Calu3 (cell line): Measurements from ENCODE around the gene SDHA. TPM values are rescaled to one million over a fixed set of nuclear protein-coding genes. Genes with fewer than 3 reads are reported as not detected.
"Not testable (repeated sequence)": the region's sequence is repeated elsewhere in the genome, so short reads cannot be mapped to it uniquely, and the experiment has no call there.

Experiments used
- BruUV-seq: library from RNA; stranded (reverse); fragments of 400-500 nt; replicated peaks from 2 replicates; lab custom pipeline; 2021; lab: Mats Ljungman, UMichigan
- CTCF ChIA-PET: fragments of 300-600 bp; sonication (Branson Sonifier 250); formaldehyde crosslinking; loops from one replicate; lab custom pipeline; 2022; ENCODE audit warnings: antibody characterized with exemption; lab: Charles Lee
- DNase-seq: peaks from one replicate; pipeline ENCODE4 v3.0.0; 2022
- H3K27ac Mint-ChIP-seq: one replicate; pipeline ENCODE4 v1.8.0; 2022; ENCODE audit warnings: mixed read lengths; ENCODE audit not compliant: unreplicated experiment
- H3K27me3 Mint-ChIP-seq: one replicate; pipeline ENCODE4 v1.8.0; 2022; ENCODE audit warnings: mixed read lengths; ENCODE audit not compliant: unreplicated experiment
- H3K36me3 Mint-ChIP-seq: one replicate; pipeline ENCODE4 v1.8.0; 2022; ENCODE audit warnings: mild to moderate bottlenecking, moderate library complexity, mixed read lengths; ENCODE audit not compliant: insufficient read depth, unreplicated experiment
- H3K4me1 Mint-ChIP-seq: one replicate; pipeline ENCODE4 v1.8.0; 2022; ENCODE audit warnings: mild to moderate bottlenecking, low read depth, mixed read lengths; ENCODE audit not compliant: unreplicated experiment
- H3K4me3 Mint-ChIP-seq: one replicate; pipeline ENCODE4 v1.8.0; 2022; ENCODE audit warnings: mild to moderate bottlenecking, low read depth, moderate library complexity, mixed read lengths; ENCODE audit not compliant: unreplicated experiment
- H3K9me3 Mint-ChIP-seq: one replicate; pipeline ENCODE4 v1.8.0; 2022; ENCODE audit warnings: low read depth, mixed read lengths; ENCODE audit not compliant: unreplicated experiment
- intact Hi-C: fragments of 100-400 bp; cut with micrococcal nuclease; formaldehyde crosslinking; loops from one replicate; pipeline ENCODE4 v1.10.0; 2022; ENCODE audit not compliant: unreplicated experiment
- total RNA-seq: library from RNA; stranded (reverse); gene quantifications from 2 replicates; pipeline ENCODE4 v1.2.3, GENCODE V29; 2022
- TF ChIP-seq, protein P1 (sequence below): fragments of 200-600 bp; IDR thresholded peaks from one replicate; pipeline ENCODE4 v1.8.0; 2022; ENCODE audit warnings: antibody characterized with exemption; ENCODE audit not compliant: unreplicated experiment

The SDHA gene
- total RNA-seq, 1 experiment from 2014 or later = 96.9 TPM

DNA sequence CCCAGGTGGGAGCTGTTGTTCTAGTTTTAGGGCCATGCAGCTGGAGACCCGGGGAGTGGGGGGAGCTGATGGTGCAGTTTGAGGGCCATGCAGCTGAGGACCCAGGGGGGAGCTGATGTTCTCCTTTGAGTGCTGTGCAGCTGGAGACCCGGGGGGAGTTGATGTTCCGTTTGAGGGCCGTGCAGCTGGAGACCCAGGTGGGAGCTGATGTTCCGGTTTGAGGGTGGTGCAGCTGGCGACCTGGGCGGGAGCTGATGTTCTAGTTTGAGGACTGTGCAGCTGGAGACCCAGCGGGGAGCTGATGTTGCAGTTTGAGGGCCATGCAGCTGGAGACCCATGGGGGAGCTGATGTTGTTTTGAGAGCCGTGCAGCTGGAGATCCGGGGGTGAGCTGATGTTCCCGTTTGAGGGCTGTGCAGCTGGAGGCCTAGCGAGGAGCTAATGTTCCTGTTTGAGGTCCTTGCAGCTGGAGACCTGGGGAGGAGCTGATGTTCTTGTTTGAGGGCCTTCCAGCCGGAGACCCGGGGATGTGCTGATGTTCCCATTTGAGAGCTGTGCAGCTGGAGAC, 68.0 kb downstream of the SDHA start:
- Mint-ChIP-seq H3K27ac (no peak overlapping the region), H3K36me3 (peaks cover 38% of the 10 kb centered on the region), H3K4me1 (no peaks in the 10 kb centered on the region), H3K4me3 (no peak overlapping the region), H3K9me3 (peaks cover 10% of the 10 kb centered on the region), H3K27me3 (no peaks in the 10 kb centered on the region)
- CTCF ChIA-PET = no interaction called here
- intact Hi-C loops = no loop called here
- DNase-seq = no peak
- TF ChIP-seq, protein P1, sequence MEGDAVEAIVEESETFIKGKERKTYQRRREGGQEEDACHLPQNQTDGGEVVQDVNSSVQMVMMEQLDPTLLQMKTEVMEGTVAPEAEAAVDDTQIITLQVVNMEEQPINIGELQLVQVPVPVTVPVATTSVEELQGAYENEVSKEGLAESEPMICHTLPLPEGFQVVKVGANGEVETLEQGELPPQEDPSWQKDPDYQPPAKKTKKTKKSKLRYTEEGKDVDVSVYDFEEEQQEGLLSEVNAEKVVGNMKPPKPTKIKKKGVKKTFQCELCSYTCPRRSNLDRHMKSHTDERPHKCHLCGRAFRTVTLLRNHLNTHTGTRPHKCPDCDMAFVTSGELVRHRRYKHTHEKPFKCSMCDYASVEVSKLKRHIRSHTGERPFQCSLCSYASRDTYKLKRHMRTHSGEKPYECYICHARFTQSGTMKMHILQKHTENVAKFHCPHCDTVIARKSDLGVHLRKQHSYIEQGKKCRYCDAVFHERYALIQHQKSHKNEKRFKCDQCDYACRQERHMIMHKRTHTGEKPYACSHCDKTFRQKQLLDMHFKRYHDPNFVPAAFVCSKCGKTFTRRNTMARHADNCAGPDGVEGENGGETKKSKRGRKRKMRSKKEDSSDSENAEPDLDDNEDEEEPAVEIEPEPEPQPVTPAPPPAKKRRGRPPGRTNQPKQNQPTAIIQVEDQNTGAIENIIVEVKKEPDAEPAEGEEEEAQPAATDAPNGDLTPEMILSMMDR = no peak
- BruUV-seq = no TSS peak

DNA sequence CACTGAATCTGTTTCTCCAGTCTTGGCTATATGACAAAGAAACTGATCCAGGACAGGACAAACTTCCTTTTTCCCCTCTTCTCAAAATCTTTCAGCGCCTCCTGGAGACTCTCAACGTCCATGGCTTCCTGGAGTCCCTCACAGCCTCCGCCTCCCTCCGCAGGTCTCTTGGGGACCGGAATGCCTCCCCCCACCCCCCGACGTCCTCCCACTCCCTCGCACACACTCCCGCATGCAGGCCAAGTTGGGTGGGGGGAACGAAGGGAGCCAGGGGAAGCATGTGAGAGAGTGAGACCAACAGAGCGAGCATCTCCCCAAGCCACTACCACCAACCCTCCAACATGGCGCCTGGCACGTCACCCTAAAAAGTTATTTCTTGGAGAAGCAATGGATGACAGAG, 72.1 kb downstream of the SDHA start:
- BruUV-seq, H3K27me3 Mint-ChIP-seq, DNase-seq, H3K27ac Mint-ChIP-seq, intact Hi-C loops, CTCF ChIA-PET, H3K4me3 Mint-ChIP-seq, H3K9me3 Mint-ChIP-seq, H3K4me1 Mint-ChIP-seq: not testable (repeated sequence)
- H3K36me3 Mint-ChIP-seq = peaks cover 37% of the 10 kb centered on the region

DNA sequence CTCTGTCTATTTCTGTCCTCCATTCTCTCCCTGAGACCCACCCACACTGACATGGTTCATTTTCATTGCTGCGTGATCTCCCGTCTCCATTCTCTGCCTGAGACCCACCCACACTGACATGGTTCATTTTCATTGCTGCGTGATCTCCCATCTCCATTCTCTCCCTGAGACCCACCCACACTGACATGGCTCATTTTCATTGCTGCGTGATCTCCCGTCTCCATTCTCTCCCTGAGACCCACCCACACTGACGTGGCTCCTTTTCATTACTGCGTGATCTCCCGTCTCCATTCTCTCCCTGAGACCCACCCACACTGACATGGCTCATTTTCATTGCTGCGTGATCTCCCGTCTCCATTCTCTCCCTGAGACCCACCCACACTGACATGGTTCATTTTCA, 73.2 kb downstream of the SDHA start:
- H3K4me1 Mint-ChIP-seq, H3K4me3 Mint-ChIP-seq, H3K9me3 Mint-ChIP-seq, H3K27me3 Mint-ChIP-seq, H3K27ac Mint-ChIP-seq, CTCF ChIA-PET, DNase-seq, intact Hi-C loops, BruUV-seq: not testable (repeated sequence)
- peaks cover 31% of the 10 kb centered on the region for H3K36me3 Mint-ChIP-seq

DNA sequence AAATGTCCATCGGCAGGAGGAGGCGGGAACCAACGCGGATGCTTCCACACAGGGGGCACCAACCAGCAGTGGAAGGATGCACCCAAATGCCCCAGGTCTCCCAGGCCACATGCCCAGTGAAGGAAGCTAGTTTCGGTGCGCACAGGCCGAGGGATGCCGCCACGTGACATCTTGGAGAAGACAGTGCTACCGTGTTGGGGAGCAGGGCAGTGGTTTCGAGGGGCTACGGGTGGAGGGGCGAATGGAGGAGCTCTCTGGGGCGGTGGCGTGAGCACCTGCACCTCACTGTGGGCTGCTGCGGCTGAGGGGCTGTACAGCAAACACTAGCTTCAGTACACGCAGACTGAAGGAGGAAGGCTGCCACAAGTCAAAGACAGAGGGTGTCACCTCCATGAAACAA, 76.7 kb downstream of the SDHA start:
- H3K27ac Mint-ChIP-seq, DNase-seq, intact Hi-C loops, H3K27me3 Mint-ChIP-seq, H3K4me3 Mint-ChIP-seq, BruUV-seq, CTCF ChIA-PET, H3K4me1 Mint-ChIP-seq, H3K9me3 Mint-ChIP-seq: not testable (repeated sequence)
- H3K36me3 Mint-ChIP-seq = peaks cover 24% of the 10 kb centered on the region

DNA sequence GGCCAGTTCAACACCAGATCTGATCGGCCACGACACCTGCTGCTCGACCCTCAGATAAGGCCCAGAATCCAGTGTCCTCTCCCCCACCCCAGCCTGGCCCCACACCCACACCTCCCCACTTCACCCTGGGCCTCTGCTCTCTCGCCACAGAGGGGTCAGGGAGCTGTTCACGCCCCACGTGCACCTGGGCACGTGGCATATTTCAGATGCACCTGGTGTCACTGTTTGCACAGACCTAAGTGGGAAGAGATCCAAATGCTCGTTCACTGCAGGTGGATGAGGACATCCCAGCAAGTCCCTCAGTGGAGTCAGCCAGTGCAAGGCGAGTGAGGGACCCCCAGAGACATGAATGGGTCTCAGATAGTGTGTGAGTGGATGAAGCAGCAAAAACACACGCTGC, 78.1 kb downstream of the SDHA start:
- DNase-seq, H3K4me3 Mint-ChIP-seq, H3K9me3 Mint-ChIP-seq, BruUV-seq, H3K27me3 Mint-ChIP-seq, H3K4me1 Mint-ChIP-seq, H3K27ac Mint-ChIP-seq, CTCF ChIA-PET, intact Hi-C loops: not testable (repeated sequence)
- H3K36me3 Mint-ChIP-seq = peaks cover 18% of the 10 kb centered on the region

DNA sequence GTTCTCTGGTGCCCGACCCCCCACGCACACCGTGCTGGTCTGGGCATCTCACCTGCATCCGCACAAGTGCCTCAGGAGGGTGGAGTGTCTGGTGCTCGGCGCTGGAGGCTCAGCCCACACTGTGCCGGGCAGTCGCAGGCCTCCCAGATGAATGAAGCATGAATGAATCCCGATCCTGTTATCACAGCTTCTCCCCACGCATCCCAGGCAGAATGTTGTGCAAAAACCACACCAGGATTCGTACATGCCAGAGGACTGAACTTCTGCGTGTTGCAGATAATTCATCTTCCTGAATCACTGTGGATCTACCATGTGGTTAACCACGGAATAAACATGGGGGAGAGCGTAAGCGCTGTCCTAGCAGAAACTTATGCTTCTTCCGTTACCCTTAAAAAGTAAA, 78.8 kb downstream of the SDHA start:
- DNase-seq, H3K27ac Mint-ChIP-seq, CTCF ChIA-PET, intact Hi-C loops, H3K9me3 Mint-ChIP-seq, BruUV-seq, H3K4me3 Mint-ChIP-seq, H3K27me3 Mint-ChIP-seq: not testable (repeated sequence)
- H3K36me3 Mint-ChIP-seq = peaks cover 12% of the 10 kb centered on the region
- peaks cover 11% of the 10 kb centered on the region for H3K4me1 Mint-ChIP-seq

DNA sequence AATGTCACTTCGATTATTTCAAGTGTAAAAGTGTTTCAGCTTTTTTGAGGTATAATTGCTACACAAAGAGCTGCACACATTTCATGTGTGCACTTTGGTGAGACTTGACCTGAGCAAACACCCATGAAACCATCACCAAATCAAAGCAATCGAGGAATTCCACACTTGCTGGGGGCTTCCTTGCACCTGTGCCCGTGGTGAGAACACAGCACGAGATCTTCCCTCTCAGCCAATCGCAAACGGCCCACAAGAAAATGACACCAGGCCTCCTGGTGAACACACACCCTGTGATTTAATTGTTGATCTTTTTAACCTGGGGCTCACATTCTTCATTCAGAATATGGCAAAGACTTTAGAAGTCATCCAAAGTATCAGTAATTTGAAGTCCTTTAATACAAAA, 79.3 kb downstream of the SDHA start:
- H3K36me3 Mint-ChIP-seq, CTCF ChIA-PET, H3K27me3 Mint-ChIP-seq, intact Hi-C loops, H3K4me3 Mint-ChIP-seq, DNase-seq, H3K9me3 Mint-ChIP-seq, H3K27ac Mint-ChIP-seq, BruUV-seq: not testable (repeated sequence)
- peaks cover 16% of the 10 kb centered on the region for H3K4me1 Mint-ChIP-seq

DNA sequence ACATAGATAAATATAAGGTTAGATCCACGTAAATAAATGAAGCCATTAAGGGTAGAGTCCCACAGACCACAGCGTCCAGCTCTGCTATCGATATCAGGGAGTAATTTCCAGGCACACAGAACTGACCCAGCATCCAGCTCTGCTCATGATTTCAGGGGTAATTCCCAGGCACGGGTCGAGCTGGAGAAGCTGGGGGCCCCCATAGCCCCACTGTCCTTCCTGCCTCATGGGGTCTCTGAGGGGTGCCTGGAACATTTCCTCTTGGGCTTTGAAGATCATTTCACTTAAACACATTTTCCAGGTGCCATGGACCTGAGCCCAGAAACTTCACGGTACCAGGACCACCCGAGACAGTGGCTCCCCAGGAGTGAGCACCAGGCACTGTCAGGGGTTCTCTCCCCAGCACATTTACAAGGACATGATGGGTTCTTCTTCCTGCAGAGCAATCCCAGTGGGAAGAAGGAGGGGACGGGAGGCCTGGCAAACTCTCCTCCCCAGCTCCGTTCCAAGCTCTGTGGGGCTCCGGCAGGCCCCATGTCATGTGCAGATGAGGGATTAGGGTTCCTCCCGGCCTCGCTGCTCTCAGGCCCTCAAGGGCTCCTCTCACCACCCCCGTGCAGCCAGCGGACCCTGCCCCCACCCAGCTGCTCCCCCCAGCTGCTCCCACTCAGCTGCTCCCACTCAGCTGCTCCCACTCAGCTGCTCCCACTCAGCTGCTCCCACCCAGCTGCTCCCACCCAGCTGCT, 80.0 kb downstream of the SDHA start:
- BruUV-seq, intact Hi-C loops, H3K27me3 Mint-ChIP-seq, H3K27ac Mint-ChIP-seq, CTCF ChIA-PET, H3K4me3 Mint-ChIP-seq, H3K36me3 Mint-ChIP-seq, DNase-seq, H3K9me3 Mint-ChIP-seq: not testable (repeated sequence)
- H3K4me1 Mint-ChIP-seq = peaks cover 17% of the 10 kb centered on the region
